Ascending aorta (tissue), 2 donors: ENCODE data around the gene ASIC4. TPM values are rescaled to one million over a fixed set of nuclear protein-coding genes. Genes with fewer than 3 reads are reported as not detected.
A peak's percentile ranks its signal among the peaks of the same experiment; 100 is the strongest.

ENCODE experiments used
- DNase-seq, 2 donors: peaks; one replicate each; pipeline ENCODE4 v3.0.0-alpha.2; 2019; ENCODE audit warnings: low spot score in 2 of 2
- H3K27ac ChIP-seq, 2 donors: fragments of 200-600 bp; sonication (generic); one replicate each; pipeline ENCODE4 v1.5.1; 2016 to 2017; ENCODE audit warnings: mild to moderate bottlenecking in 1 of 2
- H3K27me3 ChIP-seq: fragments of 200-600 bp; sonication (generic); one replicate; pipeline ENCODE4 v1.5.1; 2017
- H3K36me3 ChIP-seq, 2 donors: fragments of 200-600 bp; sonication (generic); one replicate each; pipeline ENCODE4 v1.5.1; 2016
- H3K4me1 ChIP-seq, 2 donors: fragments of 200-600 bp; sonication (generic); one replicate each; pipeline ENCODE4 v1.5.1; 2016 to 2017; ENCODE audit warnings: mild to moderate bottlenecking in 1 of 2
- H3K4me3 ChIP-seq, 2 donors: fragments of 200-600 bp; sonication (generic); one replicate each; pipeline ENCODE4 v1.5.1; 2016 to 2017; ENCODE audit warnings: mild to moderate bottlenecking in 1 of 2
- H3K9me3 ChIP-seq, 2 donors: fragments of 200-600 bp; sonication (generic); one replicate each; pipeline ENCODE4 v1.5.1; 2016
- intact Hi-C: fragments of 100-400 bp; cut with DNase I; formaldehyde crosslinking; loops from one replicate; pipeline ENCODE4 v1.15.1; 2023
- total RNA-seq: library from RNA; depleted of rRNA; stranded (reverse); fragments of >200 nt; gene quantifications from one replicate; pipeline ENCODE4 v1.1.0, GENCODE V29; 2016
- TF ChIP-seq, protein P1 (sequence below), 3 experiments: fragments of 200-600 bp in 2 of 3; fragments of 450-650 bp in 1 of 3; sonication (generic) in 2 of 3; IDR thresholded peaks; one replicate each; pipeline ENCODE4 v1.5.1; 2016 to 2019; ENCODE audit warnings: antibody characterized with exemption in 3 of 3, mild to moderate bottlenecking in 1 of 3, moderate library complexity in 1 of 3

The ASIC4 gene
- total RNA-seq, 1 donor from 2014 or later, result not detected

DNA sequence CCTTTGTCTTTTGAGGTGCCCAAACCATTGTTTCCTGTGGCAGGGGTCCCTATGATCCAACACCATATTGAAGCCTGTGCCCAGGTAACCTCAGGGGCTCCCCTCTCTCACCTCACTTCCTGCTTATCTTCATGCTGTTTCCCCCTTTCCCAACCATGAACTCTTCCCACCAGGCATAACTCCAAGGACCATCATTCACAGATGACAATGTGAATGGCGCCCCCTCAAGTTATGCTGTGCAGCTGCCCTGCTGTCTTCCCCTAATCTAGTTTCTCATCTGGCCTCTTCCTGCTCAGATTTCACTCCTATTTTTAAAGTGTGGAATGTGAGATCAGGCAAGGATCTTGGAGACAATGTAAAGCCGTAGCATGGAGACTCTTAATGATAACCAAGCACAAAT is 14.1 kb upstream of the ASIC4 start:
- no peak for DNase-seq
- intact Hi-C loops, result no loop called here

DNA sequence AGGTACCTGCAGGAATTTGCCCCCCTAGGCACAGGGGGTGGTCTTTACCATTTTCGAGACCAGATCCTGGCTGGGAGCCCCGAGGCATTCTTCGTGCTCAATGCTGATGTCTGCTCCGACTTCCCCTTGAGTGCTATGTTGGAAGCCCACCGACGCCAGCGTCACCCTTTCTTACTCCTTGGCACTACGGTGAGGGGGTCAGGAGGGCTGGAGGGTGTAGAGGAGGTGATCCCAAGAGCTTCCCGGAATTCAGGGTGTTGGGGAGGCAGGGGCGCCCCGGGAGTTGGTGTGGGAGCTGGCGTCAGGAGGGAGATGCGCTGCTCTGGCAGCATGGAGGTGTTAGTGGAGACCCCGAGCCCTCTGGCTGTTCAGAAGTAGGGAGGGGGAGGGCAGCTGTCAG is 12.4 kb upstream of the ASIC4 start:
- TF ChIP-seq, protein P1, sequence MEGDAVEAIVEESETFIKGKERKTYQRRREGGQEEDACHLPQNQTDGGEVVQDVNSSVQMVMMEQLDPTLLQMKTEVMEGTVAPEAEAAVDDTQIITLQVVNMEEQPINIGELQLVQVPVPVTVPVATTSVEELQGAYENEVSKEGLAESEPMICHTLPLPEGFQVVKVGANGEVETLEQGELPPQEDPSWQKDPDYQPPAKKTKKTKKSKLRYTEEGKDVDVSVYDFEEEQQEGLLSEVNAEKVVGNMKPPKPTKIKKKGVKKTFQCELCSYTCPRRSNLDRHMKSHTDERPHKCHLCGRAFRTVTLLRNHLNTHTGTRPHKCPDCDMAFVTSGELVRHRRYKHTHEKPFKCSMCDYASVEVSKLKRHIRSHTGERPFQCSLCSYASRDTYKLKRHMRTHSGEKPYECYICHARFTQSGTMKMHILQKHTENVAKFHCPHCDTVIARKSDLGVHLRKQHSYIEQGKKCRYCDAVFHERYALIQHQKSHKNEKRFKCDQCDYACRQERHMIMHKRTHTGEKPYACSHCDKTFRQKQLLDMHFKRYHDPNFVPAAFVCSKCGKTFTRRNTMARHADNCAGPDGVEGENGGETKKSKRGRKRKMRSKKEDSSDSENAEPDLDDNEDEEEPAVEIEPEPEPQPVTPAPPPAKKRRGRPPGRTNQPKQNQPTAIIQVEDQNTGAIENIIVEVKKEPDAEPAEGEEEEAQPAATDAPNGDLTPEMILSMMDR (IDR thresholded peaks at IDR 0.05), result no peak
- no peaks in the 10 kb centered on the region for H3K9me3 ChIP-seq
- intact Hi-C loops, result loop anchor here (1.0 kb wide), 1 partner anchor 40 kb away; no protein-coding TSS in a partner anchor
- H3K36me3 ChIP-seq, result peaks cover 40 to 51% of the 10 kb centered on the region in 2 donors
- DNase-seq, result no peak
- H3K4me1 ChIP-seq, result peaks cover 10 to 11% of the 10 kb centered on the region in 2 donors
- no peaks in the 10 kb centered on the region for H3K27me3 ChIP-seq
- no peak overlapping the region for H3K27ac ChIP-seq
- H3K4me3 ChIP-seq, result no peak overlapping the region

More for the DNA sequence above, 14.1 kb upstream of the ASIC4 start:
- TF ChIP-seq, protein P1 (IDR thresholded peaks at IDR 0.05), result no peak
- Histone ChIP-seq H3K4me1 (peaks cover 13 to 25% of the 10 kb centered on the region in 2 donors), H3K36me3 (peaks cover 23 to 33% of the 10 kb centered on the region in 2 donors), H3K27ac (no peak overlapping the region), H3K27me3 (no peaks in the 10 kb centered on the region), H3K4me3 (peak overlapping the region in 1 of 2 donors; percentile 85), H3K9me3 (no peaks in the 10 kb centered on the region)

DNA sequence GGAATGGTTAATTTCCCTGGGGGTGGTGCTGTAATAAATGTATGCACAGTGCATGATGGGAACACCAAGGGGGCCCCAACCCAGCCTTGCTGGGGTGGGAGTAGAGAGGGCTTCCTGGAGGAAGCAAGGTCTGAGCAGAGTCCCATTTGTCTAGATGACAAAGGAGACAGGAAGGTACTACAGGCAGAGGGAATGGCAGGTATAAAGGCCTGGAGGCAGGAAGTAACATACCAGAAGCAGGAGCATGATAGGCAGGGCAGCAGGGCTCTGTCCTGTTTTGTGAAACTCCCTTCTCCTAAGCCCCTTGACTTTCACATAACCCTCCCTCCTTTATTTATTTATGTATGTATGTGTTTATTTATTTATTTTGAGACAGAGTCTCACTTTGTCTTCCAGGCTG is 11.7 kb upstream of the ASIC4 start:
- H3K36me3 ChIP-seq, result peaks cover 40 to 51% of the 10 kb centered on the region in 2 donors
- no peaks in the 10 kb centered on the region for H3K9me3 ChIP-seq
- no peak overlapping the region for H3K27ac ChIP-seq
- TF ChIP-seq, protein P1 (IDR thresholded peaks at IDR 0.05), result no peak
- intact Hi-C loops, result no loop called here
- DNase-seq, result no peak
- no peak overlapping the region for H3K4me3 ChIP-seq
- H3K27me3 ChIP-seq, result no peaks in the 10 kb centered on the region
- H3K4me1 ChIP-seq, result peaks cover 7 to 8% of the 10 kb centered on the region in 2 donors

DNA sequence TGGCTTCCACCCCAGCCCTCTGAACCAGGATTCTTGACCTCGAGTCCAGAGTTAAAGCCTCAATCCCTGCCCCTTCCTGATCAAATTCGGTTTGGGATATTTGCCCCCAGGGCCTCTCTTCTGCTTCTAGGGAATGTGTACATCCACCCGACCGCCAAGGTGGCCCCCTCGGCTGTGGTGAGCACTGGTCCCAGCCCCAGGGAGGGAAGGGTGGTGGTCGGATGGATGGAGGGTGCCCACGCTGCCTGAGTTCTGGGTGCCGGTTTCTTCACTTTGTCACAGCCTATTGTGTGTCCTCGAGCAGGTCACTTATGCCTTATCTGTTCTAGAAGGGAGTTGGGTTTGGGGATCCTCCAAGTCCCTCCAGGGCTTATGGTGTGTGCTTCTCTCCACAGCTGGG is 8.7 kb upstream of the ASIC4 start:
- no peak overlapping the region for H3K27ac ChIP-seq
- no peak overlapping the region for H3K4me3 ChIP-seq
- H3K4me1 ChIP-seq, result peaks cover 5 to 20% of the 10 kb centered on the region in 2 donors
- no peak for DNase-seq
- no peaks in the 10 kb centered on the region for H3K9me3 ChIP-seq
- TF ChIP-seq, protein P1 (IDR thresholded peaks at IDR 0.05), result no peak
- H3K36me3 ChIP-seq, result peaks cover 40 to 51% of the 10 kb centered on the region in 2 donors
- no peaks in the 10 kb centered on the region for H3K27me3 ChIP-seq
- intact Hi-C loops, result no loop called here

DNA sequence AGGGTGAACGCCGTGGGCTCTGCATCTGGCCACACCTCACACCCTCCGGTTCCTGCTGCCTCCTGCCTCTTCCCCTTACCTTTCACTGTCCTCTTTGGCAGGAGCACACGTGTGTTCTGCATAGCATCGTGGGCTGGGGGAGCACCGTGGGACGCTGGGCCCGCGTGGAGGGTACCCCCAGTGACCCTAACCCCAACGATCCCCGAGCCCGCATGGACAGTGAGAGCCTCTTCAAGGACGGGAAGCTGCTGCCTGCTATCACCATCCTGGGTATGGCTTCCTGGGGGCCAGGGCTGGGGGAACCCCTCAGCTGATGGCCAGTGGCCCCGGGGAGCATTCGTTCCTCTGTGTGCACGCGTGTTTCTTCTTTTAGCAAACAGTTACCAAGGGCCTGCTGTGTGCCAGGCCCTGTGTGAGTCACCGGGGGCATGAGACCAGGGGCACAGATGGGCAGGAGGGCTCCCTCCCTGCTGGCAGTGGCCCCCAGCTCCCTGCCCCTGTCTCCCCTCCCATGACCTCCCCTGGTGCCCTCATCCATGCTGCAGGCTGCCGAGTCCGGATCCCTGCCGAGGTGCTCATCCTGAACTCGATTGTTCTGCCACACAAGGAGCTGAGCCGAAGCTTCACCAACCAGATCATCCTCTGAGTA is 8.0 kb upstream of the ASIC4 start:
- no peaks in the 10 kb centered on the region for H3K9me3 ChIP-seq
- peaks cover 5 to 23% of the 10 kb centered on the region in 2 donors for H3K4me1 ChIP-seq
- intact Hi-C loops, result no loop called here
- H3K27ac ChIP-seq, result no peak overlapping the region
- peaks cover 4% of the 10 kb centered on the region for H3K27me3 ChIP-seq
- TF ChIP-seq, protein P1 (IDR thresholded peaks at IDR 0.05), result no peak
- H3K4me3 ChIP-seq, result no peak overlapping the region
- H3K36me3 ChIP-seq, result peaks cover 40 to 51% of the 10 kb centered on the region in 2 donors
- no peak for DNase-seq
